ENCODE measurements around the gene H19.

Gene H19

GRCh38 chr11:1958367-1958766 is 39.3 kb downstream of the H19 start:
- no peaks in the 10 kb centered on the region for H3K4me1 ChIP-seq (ENCODE audit: insufficient read depth, low read length, severe bottlenecking)
- H3K9me2 ChIP-seq (ENCODE audit: low read depth, low read length) = no peaks in the 10 kb centered on the region
- no peaks in the 10 kb centered on the region for H3K27me3 ChIP-seq (ENCODE audit: insufficient read depth, low read length)
- no peaks in the 10 kb centered on the region for H3F3A ChIP-seq (ENCODE audit: insufficient read depth, low read length)
- no peak overlapping the region for H3K27ac ChIP-seq (ENCODE audit: low read depth, low read length, poor library complexity, severe bottlenecking)
- H2AFZ ChIP-seq (ENCODE audit: low read length) = no peak overlapping the region
- H3K9me3 ChIP-seq (ENCODE audit: low read length) = no peaks in the 10 kb centered on the region
- H4K20me1 ChIP-seq (ENCODE audit: insufficient read depth, low read length) = no peaks in the 10 kb centered on the region
- H3K79me2 ChIP-seq (ENCODE audit: insufficient read depth, low read length) = no peaks in the 10 kb centered on the region
- no peak overlapping the region for H3K4me3 ChIP-seq (ENCODE audit: low read depth, low read length, poor library complexity, severe bottlenecking)
- TF ChIP-seq EZH2 (IDR thresholded peaks at IDR 0.05; ENCODE audit: borderline replicate concordance, low read length) = no peak
- TF ChIP-seq, protein P1, sequence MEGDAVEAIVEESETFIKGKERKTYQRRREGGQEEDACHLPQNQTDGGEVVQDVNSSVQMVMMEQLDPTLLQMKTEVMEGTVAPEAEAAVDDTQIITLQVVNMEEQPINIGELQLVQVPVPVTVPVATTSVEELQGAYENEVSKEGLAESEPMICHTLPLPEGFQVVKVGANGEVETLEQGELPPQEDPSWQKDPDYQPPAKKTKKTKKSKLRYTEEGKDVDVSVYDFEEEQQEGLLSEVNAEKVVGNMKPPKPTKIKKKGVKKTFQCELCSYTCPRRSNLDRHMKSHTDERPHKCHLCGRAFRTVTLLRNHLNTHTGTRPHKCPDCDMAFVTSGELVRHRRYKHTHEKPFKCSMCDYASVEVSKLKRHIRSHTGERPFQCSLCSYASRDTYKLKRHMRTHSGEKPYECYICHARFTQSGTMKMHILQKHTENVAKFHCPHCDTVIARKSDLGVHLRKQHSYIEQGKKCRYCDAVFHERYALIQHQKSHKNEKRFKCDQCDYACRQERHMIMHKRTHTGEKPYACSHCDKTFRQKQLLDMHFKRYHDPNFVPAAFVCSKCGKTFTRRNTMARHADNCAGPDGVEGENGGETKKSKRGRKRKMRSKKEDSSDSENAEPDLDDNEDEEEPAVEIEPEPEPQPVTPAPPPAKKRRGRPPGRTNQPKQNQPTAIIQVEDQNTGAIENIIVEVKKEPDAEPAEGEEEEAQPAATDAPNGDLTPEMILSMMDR (IDR thresholded peaks at IDR 0.05; ENCODE audit: low read length) = no peak
- H3K4me2 ChIP-seq (ENCODE audit: low read length) = no peak overlapping the region
- no peaks in the 10 kb centered on the region for H3K36me3 ChIP-seq (ENCODE audit: insufficient read depth, low read length)
- H3K9ac ChIP-seq (ENCODE audit: low read length) = no peak overlapping the region

GRCh38 chr11:1953489-1954266 is 44.0 kb downstream of the H19 start:
- H3K27me3 ChIP-seq (ENCODE audit: insufficient read depth, low read length) = no peaks in the 10 kb centered on the region
- H3K4me2 ChIP-seq (ENCODE audit: low read length) = no peak overlapping the region
- no peaks in the 10 kb centered on the region for H3F3A ChIP-seq (ENCODE audit: insufficient read depth, low read length)
- no peaks in the 10 kb centered on the region for H3K9me2 ChIP-seq (ENCODE audit: low read depth, low read length)
- H3K27ac ChIP-seq (ENCODE audit: low read depth, low read length, poor library complexity, severe bottlenecking) = no peak overlapping the region
- H3K4me1 ChIP-seq (ENCODE audit: insufficient read depth, low read length, severe bottlenecking) = no peaks in the 10 kb centered on the region
- H4K20me1 ChIP-seq (ENCODE audit: insufficient read depth, low read length) = no peaks in the 10 kb centered on the region
- H3K36me3 ChIP-seq (ENCODE audit: insufficient read depth, low read length) = no peaks in the 10 kb centered on the region
- H2AFZ ChIP-seq (ENCODE audit: low read length) = no peak overlapping the region
- H3K79me2 ChIP-seq (ENCODE audit: insufficient read depth, low read length) = no peaks in the 10 kb centered on the region
- no peak overlapping the region for H3K4me3 ChIP-seq (ENCODE audit: low read depth, low read length, poor library complexity, severe bottlenecking)
- no peak for TF ChIP-seq EZH2 (IDR thresholded peaks at IDR 0.05; ENCODE audit: borderline replicate concordance, low read length)
- TF ChIP-seq, protein P1 (IDR thresholded peaks at IDR 0.05; ENCODE audit: low read length) = no peak
- no peak overlapping the region for H3K9ac ChIP-seq (ENCODE audit: low read length)
- H3K9me3 ChIP-seq (ENCODE audit: low read length) = no peaks in the 10 kb centered on the region

GRCh38 chr11:1952806-1953482 is 44.7 kb downstream of the H19 start:
- TF ChIP-seq EZH2 (IDR thresholded peaks at IDR 0.05; ENCODE audit: borderline replicate concordance, low read length) = no peak
- TF ChIP-seq, protein P1 (IDR thresholded peaks at IDR 0.05; ENCODE audit: low read length) = no peak
- Histone ChIP-seq H3K27me3 (ENCODE audit: insufficient read depth, low read length) (no peaks in the 10 kb centered on the region), H3K9me3 (ENCODE audit: low read length) (no peaks in the 10 kb centered on the region), H3K27ac (ENCODE audit: low read depth, low read length, poor library complexity, severe bottlenecking) (no peak overlapping the region), H3K9me2 (ENCODE audit: low read depth, low read length) (no peaks in the 10 kb centered on the region), H3K4me2 (ENCODE audit: low read length) (no peak overlapping the region), H3K9ac (ENCODE audit: low read length) (no peak overlapping the region), H3K4me1 (ENCODE audit: insufficient read depth, low read length, severe bottlenecking) (no peaks in the 10 kb centered on the region), H3K79me2 (ENCODE audit: insufficient read depth, low read length) (no peaks in the 10 kb centered on the region), H4K20me1 (ENCODE audit: insufficient read depth, low read length) (no peaks in the 10 kb centered on the region), H3K4me3 (ENCODE audit: low read depth, low read length, poor library complexity, severe bottlenecking) (no peak overlapping the region), H2AFZ (ENCODE audit: low read length) (no peak overlapping the region), H3F3A (ENCODE audit: insufficient read depth, low read length) (no peaks in the 10 kb centered on the region), H3K36me3 (ENCODE audit: insufficient read depth, low read length) (no peaks in the 10 kb centered on the region)

Measured in OCI-LY1 (cell line).